ENCODE measurements around the gene GAMT. TPM values are rescaled to one million over a fixed set of nuclear protein-coding genes. Genes with fewer than 3 reads are reported as not detected.
A peak's percentile ranks its signal among the peaks of the same experiment; 100 is the strongest.

GAMT gene
- total RNA-seq, 2 experiments from 2014 or later: 36.5 to 37.6 TPM

DNA sequence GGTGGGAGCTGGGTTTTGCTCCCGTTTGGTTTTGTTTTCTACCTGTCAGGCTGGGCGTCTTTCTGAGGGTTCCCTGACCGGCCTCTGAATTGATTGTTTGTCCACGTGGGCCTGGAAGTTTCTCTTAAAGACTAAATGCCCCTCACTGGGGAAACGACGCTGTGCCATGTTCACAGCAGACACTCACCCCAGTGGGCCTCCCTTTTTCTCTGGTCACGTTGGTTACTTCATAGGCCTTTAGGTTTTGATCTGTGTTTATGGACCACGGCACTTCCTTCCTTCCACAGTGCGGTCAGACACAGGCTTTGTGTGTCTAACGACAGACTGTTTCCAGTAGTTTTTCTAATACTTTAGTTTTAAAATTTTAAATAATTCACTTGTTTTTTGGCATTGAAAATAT lies 37.7 kb downstream of the GAMT start:
- H3K4me1 Mint-ChIP-seq: peaks cover 33% of the 10 kb centered on the region
- peak overlapping the region; percentile 47 for H3K27ac Mint-ChIP-seq
- H3K27me3 Mint-ChIP-seq: no peaks in the 10 kb centered on the region
- DNase-seq: no peak
- no peaks in the 10 kb centered on the region for H3K9me3 Mint-ChIP-seq
- H3K36me3 Mint-ChIP-seq: peaks cover 25% of the 10 kb centered on the region
- H3K4me3 Mint-ChIP-seq: peak overlapping the region; percentile 14

DNA sequence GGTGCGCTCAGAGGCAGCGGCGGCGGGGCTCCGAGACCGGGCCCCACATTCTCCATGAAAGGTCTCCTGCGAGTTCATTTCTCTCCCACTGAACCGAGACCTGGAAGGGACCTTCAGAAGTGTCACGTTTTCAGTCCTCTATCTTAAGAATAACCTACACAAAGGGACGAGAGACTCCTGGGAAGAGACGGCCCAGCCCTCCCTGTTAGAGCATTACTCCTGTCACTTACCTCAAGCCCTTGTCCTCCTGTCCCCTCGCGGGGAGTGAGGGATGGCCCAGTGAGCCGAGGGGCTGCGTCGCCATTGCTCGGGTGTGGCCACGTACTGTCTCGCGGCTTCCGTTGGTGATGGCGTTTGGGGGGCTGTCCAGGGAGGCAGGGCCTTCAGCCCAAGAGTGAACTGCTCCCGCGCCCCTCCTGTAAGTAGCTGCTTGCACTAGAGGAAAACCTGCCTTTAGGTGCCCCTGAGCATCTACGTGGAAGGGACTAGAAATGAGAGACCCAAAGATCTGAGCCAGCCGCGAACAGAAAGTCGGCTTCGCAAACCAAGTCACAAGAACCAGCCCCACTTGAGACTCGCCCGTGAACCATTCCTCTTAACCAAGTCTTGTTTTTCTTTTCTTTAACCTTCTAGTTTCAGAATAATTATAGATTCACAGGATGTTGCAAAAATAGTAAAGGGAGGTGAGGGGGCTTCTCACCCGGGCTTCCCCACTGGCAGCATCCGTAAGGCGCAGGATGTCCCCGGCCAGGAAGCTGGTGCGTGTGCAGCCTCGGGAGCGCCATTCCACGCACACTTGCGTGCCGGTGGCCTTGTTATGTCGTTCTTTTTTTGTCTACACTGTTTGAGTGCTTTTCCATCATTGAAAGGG lies 38.7 kb downstream of the GAMT start:
- peak overlapping the region; percentile 56 for H3K27ac Mint-ChIP-seq
- H3K27me3 Mint-ChIP-seq: no peaks in the 10 kb centered on the region
- no peak for DNase-seq
- H3K36me3 Mint-ChIP-seq: peaks cover 27% of the 10 kb centered on the region
- H3K4me3 Mint-ChIP-seq: peak overlapping the region; percentile 3
- H3K4me1 Mint-ChIP-seq: peaks cover 33% of the 10 kb centered on the region
- no peaks in the 10 kb centered on the region for H3K9me3 Mint-ChIP-seq

DNA sequence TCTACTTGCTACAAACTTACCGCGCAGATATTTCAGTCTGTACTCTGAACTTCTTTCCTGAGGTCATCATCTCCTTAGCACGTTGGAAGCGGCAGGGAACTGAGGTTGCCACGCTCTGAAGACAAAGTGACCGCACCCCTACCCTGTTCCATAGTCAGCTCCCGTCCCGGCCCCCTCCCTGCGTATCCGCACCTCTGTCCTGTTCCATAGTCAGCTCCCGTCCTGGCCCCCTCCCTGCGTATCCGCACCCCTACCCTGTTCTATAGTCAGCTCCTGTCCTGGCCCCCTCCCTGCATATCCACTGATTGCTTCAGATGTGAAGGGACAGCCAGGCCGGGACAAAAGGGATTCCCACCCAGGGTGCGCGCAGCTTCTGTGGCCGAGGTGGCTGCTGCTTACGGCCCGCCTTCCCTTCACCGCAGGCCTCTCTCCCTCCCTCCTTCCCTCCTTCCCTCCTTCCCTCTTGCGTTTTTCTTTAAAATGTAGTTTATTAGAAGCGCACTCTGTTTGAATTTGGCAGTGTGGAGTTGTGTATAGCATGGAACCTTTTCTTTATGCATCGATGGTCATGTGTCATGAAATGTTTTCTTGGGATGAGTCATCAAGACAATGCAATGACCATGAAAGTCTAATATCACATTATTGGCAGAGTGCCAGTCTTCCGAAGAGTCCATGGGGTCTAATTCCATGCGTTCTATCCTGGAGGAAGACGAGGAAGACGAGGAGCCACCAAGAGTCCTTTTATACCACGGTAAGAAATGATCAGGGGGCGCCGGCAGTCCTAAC lies 39.5 kb downstream of the GAMT start:
- peaks cover 33% of the 10 kb centered on the region for H3K4me1 Mint-ChIP-seq
- DNase-seq: no peak
- H3K27me3 Mint-ChIP-seq: no peaks in the 10 kb centered on the region
- no peak overlapping the region for H3K4me3 Mint-ChIP-seq
- H3K27ac Mint-ChIP-seq: no peak overlapping the region
- H3K9me3 Mint-ChIP-seq: no peaks in the 10 kb centered on the region
- H3K36me3 Mint-ChIP-seq: peaks cover 27% of the 10 kb centered on the region

DNA sequence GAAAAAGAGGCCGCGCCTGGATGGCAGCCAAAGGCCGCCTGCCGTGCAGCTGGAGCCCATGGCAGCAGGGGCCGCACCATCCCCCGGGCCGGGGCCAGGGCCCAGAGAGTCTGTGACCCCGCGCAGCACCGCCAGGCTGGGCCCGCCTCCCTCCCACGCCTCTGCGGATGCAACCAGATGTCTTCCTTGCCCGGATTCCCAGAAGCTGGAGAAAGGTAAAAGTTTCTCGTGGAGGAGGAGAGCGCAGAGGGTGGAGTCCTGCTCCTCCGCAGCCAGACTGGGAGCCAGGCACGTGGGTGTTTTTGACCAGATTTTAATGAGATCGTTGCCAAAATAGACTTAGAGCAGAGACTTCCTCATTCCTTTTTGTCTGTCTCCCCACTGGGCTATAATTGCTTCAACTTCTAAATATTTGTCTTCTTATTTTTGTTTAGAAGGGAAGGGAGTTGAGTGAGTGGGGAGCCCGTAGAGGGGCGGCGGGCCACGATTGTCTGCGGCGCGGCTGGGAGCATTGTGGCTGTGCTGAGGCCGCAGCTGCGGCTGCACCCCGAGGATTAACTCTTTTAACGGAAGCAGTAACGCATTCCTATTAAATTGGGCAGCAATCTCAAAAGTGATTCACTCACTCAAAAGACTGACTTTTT lies 40.4 kb downstream of the GAMT start:
- Mint-ChIP-seq H3K4me1 (peaks cover 37% of the 10 kb centered on the region), H3K36me3 (peaks cover 27% of the 10 kb centered on the region), H3K4me3 (no peak overlapping the region), H3K27me3 (no peaks in the 10 kb centered on the region), H3K27ac (no peak overlapping the region), H3K9me3 (no peaks in the 10 kb centered on the region)
- no peak for DNase-seq

DNA sequence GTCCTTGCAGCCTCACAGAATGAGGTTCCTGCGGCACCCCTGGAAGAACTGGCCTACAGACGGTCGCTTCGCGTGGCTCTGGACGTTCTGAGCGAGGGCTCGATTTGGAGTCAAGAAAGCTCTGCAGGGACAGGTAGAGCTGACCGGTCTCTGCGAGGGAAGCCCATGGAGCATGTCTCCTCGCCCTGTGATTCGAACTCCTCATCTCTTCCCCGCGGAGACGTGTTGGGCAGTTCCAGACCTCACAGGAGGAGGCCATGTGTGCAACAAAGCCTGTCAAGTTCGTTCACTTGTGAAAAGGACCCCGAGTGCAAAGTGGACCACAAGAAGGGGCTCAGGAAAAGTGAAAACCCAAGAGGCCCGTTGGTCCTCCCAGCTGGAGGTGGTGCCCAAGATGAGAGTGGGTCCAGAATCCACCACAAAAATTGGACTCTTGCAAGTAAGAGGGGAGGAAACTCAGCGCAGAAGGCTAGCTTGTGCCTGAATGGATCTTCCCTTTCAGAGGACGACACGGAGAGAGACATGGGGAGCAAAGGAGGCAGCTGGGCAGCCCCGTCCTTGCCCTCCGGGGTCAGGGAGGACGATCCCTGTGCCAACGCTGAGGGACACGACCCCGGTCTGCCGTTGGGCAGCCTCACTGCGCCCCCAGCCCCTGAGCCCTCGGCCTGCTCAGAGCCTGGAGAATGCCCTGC lies 41.1 kb downstream of the GAMT start:
- no peaks in the 10 kb centered on the region for H3K9me3 Mint-ChIP-seq
- peaks cover 27% of the 10 kb centered on the region for H3K36me3 Mint-ChIP-seq

DNA sequence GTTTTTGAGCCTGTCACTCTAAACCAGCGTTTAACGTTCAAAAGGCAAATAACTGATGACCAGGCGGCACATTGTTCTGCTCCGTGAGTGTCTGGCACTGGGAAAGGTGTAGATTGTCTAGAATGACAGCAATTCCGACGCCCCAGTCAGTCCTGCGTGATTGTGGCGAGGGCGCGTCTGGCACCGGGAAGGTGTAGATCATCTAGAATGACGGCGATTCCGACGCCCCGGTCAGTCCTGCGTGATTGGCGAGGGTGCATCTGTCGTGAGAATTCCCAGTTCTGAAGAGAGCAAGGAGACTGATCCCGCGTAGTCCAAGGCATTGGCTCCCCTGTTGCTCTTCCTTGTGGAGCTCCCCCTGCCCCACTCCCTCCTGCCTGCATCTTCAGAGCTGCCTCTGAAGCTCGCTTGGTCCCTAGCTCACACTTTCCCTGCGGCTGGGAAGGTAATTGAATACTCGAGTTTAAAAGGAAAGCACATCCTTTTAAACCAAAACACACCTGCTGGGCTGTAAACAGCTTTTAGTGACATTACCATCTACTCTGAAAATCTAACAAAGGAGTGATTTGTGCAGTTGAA lies 43.7 kb downstream of the GAMT start:
- Mint-ChIP-seq H3K27me3 (no peaks in the 10 kb centered on the region), H3K27ac (no peak overlapping the region), H3K4me3 (no peak overlapping the region), H3K36me3 (peaks cover 16% of the 10 kb centered on the region), H3K9me3 (no peaks in the 10 kb centered on the region), H3K4me1 (peaks cover 19% of the 10 kb centered on the region)
- DNase-seq: no peak

More for the DNA sequence above, 41.1 kb downstream of the GAMT start:
- no peak for DNase-seq
- no peaks in the 10 kb centered on the region for H3K27me3 Mint-ChIP-seq
- no peak overlapping the region for H3K27ac Mint-ChIP-seq
- H3K4me3 Mint-ChIP-seq: no peak overlapping the region
- H3K4me1 Mint-ChIP-seq: peaks cover 42% of the 10 kb centered on the region

DNA sequence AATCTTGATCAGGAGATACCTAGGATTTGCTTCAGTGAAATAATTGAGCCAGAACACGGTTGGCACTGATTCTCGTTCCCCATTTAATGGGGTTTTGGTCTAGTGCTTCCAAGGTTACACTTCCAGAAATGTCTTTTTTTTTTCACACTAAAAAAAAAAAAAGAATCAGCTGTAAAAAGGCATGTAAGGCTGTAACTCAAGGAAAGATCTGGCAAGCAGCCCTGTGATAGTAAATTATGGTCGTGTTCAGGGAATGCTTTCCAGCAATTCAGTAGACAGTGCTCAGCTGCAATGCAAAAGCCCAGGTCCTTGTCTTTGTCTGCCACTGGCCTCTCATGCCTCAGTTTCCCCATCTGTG lies 44.9 kb downstream of the GAMT start:
- H3K27me3 Mint-ChIP-seq: no peaks in the 10 kb centered on the region
- no peaks in the 10 kb centered on the region for H3K9me3 Mint-ChIP-seq
- peaks cover 11% of the 10 kb centered on the region for H3K4me1 Mint-ChIP-seq
- H3K4me3 Mint-ChIP-seq: peak overlapping the region; percentile 93
- H3K27ac Mint-ChIP-seq: no peak overlapping the region
- no peak for DNase-seq
- H3K36me3 Mint-ChIP-seq: peaks cover 10% of the 10 kb centered on the region

DNA sequence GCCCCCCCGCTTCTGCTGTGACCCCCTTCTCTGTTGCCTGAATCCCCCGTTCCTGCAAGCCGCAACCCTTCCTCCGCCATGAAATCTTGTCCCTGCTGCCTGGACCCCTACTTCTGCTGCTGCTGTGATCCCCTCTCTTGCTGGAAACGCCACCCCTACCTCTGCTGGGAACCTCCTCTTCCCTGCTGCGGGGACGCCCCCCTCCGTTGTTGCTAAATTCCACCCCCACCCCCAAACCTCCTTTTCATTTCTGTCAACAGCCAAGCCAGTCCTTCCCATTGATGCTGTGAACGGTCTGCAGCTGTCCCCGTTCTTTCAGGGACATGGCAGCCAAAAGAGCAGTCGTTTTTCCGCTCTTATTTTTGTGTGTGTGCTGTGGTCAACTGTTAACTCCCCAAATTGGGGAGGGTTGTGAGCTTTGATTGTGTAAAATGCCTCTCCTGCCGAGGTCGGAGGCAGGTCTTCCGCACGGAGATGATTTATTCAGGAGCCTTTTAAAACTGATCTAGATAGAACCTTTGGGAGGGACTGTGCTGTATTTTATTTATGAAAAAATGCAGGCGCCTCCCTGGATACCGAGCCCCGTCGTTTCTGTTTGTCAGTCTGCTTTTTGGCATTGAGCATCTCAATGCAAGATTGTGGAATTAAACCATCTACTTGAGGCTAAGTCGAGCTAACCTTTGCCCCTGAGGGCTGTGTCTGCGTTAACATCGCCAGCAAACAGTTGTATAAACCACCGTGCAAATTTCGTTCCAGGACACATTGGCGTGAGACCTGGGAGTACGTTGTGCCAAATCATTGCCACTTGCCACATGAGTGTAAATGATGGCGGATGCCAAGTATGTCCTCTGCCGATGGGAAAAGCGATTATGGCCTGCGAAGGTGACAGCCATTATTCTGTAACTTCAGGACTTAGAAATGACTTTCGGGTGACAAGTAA lies 45.5 kb downstream of the GAMT start:
- H3K36me3 Mint-ChIP-seq: peaks cover 10% of the 10 kb centered on the region
- peak overlapping the region; percentile 93 for H3K4me3 Mint-ChIP-seq
- peak overlapping the region; percentile 39 for H3K27ac Mint-ChIP-seq
- H3K9me3 Mint-ChIP-seq: no peaks in the 10 kb centered on the region
- no peaks in the 10 kb centered on the region for H3K27me3 Mint-ChIP-seq
- peaks cover 11% of the 10 kb centered on the region for H3K4me1 Mint-ChIP-seq
- no peak for DNase-seq

DNA sequence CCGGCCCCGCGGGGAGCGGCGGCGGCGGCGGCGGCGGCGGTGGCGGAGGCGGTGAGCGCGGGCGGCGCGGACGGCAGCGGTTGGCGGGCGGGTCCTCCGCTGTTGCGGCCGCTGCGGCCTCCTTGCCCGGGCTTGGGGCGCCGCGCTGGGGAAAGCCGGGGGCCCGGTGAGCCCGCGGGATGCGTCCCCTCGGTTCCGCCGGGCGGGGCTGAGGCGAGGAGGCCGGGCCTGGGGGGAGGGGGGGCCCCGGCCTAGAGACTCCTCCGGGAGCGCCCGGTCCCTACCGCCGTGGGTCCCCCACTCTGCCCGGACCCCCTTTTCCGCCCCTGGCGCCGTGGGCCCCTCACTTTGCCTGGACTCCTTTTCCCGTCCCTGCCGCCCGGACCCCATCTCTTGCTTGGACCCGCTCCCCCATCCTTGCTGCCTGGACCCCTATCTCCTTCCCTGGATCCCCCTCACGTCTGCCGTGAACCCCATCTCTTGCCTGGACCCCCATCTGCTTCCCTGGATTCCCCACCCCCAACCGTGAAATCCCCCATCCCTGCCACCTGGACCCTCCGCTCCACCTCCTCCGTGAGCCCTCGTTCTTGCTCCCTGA lies 46.3 kb downstream of the GAMT start:
- no peak for DNase-seq
- H3K9me3 Mint-ChIP-seq: no peaks in the 10 kb centered on the region
- H3K27me3 Mint-ChIP-seq: no peaks in the 10 kb centered on the region
- H3K4me1 Mint-ChIP-seq: peaks cover 11% of the 10 kb centered on the region
- peaks cover 7% of the 10 kb centered on the region for H3K36me3 Mint-ChIP-seq
- peak overlapping the region; percentile 39 for H3K27ac Mint-ChIP-seq
- H3K4me3 Mint-ChIP-seq: peak overlapping the region; percentile 93

DNA sequence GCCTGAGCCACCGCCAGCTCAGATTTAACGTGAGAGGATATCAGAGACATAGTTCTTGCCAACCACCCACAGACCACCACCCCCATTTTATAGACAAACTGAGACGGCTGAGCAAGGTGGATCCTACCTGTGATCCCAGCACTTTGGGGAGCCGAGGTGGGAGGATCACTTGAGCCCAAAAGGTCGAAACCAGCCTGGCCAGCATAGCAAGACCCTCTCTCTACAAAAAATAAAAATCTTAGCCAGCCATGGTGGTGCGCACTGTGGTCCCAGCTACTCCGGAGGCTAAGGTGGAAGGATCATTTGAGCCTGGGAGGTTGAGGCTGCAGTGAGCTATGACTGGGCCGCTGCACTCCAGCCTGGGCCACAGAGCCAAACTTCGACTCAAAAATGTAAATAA lies 48.2 kb downstream of the GAMT start:
- DNase-seq: no peak
- peaks cover 11% of the 10 kb centered on the region for H3K4me1 Mint-ChIP-seq
- H3K27me3 Mint-ChIP-seq: no peaks in the 10 kb centered on the region
- peaks cover 3% of the 10 kb centered on the region for H3K36me3 Mint-ChIP-seq
- no peaks in the 10 kb centered on the region for H3K9me3 Mint-ChIP-seq
- H3K27ac Mint-ChIP-seq: no peak overlapping the region
- no peak overlapping the region for H3K4me3 Mint-ChIP-seq

DNA sequence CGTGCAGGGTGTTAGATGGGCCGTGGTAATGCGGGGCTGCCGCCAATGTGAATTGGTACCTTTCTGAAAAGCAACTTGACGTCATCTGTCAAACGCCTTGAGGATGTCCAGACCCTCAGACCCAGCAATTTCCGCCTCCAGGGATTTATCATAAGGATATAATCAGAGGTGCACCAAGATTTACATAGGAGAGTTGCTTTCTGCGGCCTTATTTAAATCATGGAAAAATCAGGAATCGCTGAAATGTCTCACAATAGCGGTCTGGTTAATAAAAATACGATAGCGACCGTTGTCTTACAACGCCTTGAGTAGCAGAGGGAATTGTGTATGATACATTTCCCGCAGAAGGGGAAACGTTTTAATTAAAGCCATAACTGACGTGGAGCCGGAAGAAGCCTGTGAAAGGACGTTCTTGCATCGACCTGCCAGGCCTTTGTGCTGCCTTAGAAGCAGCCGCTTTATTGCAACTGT lies 49.9 kb downstream of the GAMT start:
- no peak for DNase-seq
- H3K27ac Mint-ChIP-seq: no peak overlapping the region
- no peaks in the 10 kb centered on the region for H3K9me3 Mint-ChIP-seq
- peaks cover 11% of the 10 kb centered on the region for H3K4me1 Mint-ChIP-seq
- H3K36me3 Mint-ChIP-seq: no peaks in the 10 kb centered on the region
- no peaks in the 10 kb centered on the region for H3K27me3 Mint-ChIP-seq
- H3K4me3 Mint-ChIP-seq: no peak overlapping the region

DNA sequence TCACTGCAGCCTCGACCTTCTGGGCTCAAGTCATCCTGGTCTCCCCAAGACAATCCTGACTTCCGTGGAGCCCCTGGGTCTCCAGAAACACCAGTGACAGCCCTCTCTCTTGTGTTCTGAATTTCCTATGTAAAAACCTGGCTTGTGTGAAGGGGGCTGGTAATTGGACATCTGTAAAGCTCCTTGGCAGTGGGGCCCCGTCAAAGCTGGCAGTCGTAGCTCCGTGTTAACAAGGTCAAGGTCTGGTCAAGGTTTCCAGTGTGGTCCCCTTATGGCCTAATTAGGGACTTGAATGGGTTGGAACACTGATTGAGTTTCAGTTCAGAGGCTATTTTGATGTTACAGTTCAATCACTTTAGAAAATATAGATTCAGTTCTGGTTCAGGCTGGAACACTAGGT lies 50.5 kb downstream of the GAMT start:
- Mint-ChIP-seq H3K9me3 (no peaks in the 10 kb centered on the region), H3K27me3 (no peaks in the 10 kb centered on the region), H3K4me3 (no peak overlapping the region), H3K27ac (no peak overlapping the region), H3K4me1 (peaks cover 6% of the 10 kb centered on the region), H3K36me3 (no peaks in the 10 kb centered on the region)
- DNase-seq: no peak

DNA sequence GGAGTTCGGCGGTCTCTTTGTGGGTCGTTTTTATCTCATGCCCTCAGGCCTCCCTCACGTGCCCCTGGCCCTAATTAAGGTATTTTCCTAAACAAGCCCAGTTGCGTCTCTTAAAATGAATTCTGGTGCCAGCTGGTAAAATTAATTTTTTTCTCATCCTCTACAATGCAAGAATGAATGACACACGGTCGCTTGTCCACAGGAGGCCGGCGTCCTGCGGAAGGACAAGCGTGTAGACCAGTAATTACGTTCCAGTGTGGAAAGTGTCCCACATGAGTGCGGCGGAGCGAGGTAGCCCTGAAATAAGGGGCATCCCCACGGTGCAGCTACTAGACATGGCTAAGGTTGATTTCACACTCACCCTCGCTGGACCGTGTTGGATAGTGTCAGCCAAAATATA lies 52.1 kb downstream of the GAMT start:
- H3K4me3 Mint-ChIP-seq: no peak overlapping the region
- no peaks in the 10 kb centered on the region for H3K9me3 Mint-ChIP-seq
- no peak overlapping the region for H3K27ac Mint-ChIP-seq
- H3K4me1 Mint-ChIP-seq: peaks cover 7% of the 10 kb centered on the region
- DNase-seq: no peak
- no peaks in the 10 kb centered on the region for H3K36me3 Mint-ChIP-seq
- no peaks in the 10 kb centered on the region for H3K27me3 Mint-ChIP-seq

Measured in activated naive CD8-positive, alpha-beta T cell treated with anti-CD3 and anti-CD28 coated beads for 36 hours (primary cell).